ENCODE measurements around the gene NDNF.

The NDNF gene

GRCh38 chr4:121073672-121074381 is 1.5 kb upstream of the NDNF start:
- DNase-seq, result no peak
- in situ Hi-C loops (cut with HindIII; ENCODE audit: low pct_ligation_motif_present, low pct_unique_long_range_greater_than_20kb, low sequenced_read_pairs), result no loop called here

GRCh38 chr4:121073004-121073435 is 685 bp upstream of the NDNF start:
- DNase-seq, result no peak
- in situ Hi-C loops (cut with HindIII; ENCODE audit: low pct_ligation_motif_present, low pct_unique_long_range_greater_than_20kb, low sequenced_read_pairs), result no loop called here

GRCh38 chr4:121071640-121072223 is 603 bp downstream of the NDNF start:
- in situ Hi-C loops (cut with HindIII; ENCODE audit: low pct_ligation_motif_present, low pct_unique_long_range_greater_than_20kb, low sequenced_read_pairs), result no loop called here
- no peak for DNase-seq

GRCh38 chr4:121070696-121071639 is 1.4 kb downstream of the NDNF start:
- DNase-seq, result no peak
- in situ Hi-C loops (cut with HindIII; ENCODE audit: low pct_ligation_motif_present, low pct_unique_long_range_greater_than_20kb, low sequenced_read_pairs), result no loop called here

- no peak for DNase-seq
- in situ Hi-C loops (cut with HindIII; ENCODE audit: low pct_ligation_motif_present, low pct_unique_long_range_greater_than_20kb, low sequenced_read_pairs), result no loop called here
Measured at GRCh38 chr4:121070274-121070673, 2.1 kb downstream of the NDNF start.

- in situ Hi-C loops (cut with HindIII; ENCODE audit: low pct_ligation_motif_present, low pct_unique_long_range_greater_than_20kb, low sequenced_read_pairs), result no loop called here
- DNase-seq, result no peak
Measured at GRCh38 chr4:121069430-121069829, 2.9 kb downstream of the NDNF start.

GRCh38 chr4:121064482-121064881 is 7.9 kb downstream of the NDNF start:
- DNase-seq, result no peak
- in situ Hi-C loops (cut with HindIII; ENCODE audit: low pct_ligation_motif_present, low pct_unique_long_range_greater_than_20kb, low sequenced_read_pairs), result no loop called here

- in situ Hi-C loops (cut with HindIII; ENCODE audit: low pct_ligation_motif_present, low pct_unique_long_range_greater_than_20kb, low sequenced_read_pairs), result no loop called here
- no peak for DNase-seq
Measured at GRCh38 chr4:121062521-121062920, 9.8 kb downstream of the NDNF start.

- DNase-seq, result no peak
- in situ Hi-C loops (cut with HindIII; ENCODE audit: low pct_ligation_motif_present, low pct_unique_long_range_greater_than_20kb, low sequenced_read_pairs), result no loop called here
Measured at GRCh38 chr4:121061861-121062260, 10.5 kb downstream of the NDNF start.

- DNase-seq, result no peak
- in situ Hi-C loops (cut with HindIII; ENCODE audit: low pct_ligation_motif_present, low pct_unique_long_range_greater_than_20kb, low sequenced_read_pairs), result no loop called here
Measured at GRCh38 chr4:121061215-121061614, 11.1 kb downstream of the NDNF start.

GRCh38 chr4:121057466-121057922 is 14.8 kb downstream of the NDNF start:
- in situ Hi-C loops (cut with HindIII; ENCODE audit: low pct_ligation_motif_present, low pct_unique_long_range_greater_than_20kb, low sequenced_read_pairs), result no loop called here
- no peak for DNase-seq

GRCh38 chr4:121056066-121056465 is 16.3 kb downstream of the NDNF start:
- DNase-seq, result no peak
- in situ Hi-C loops (cut with HindIII; ENCODE audit: low pct_ligation_motif_present, low pct_unique_long_range_greater_than_20kb, low sequenced_read_pairs), result no loop called here

GRCh38 chr4:121054373-121054772 is 18.0 kb downstream of the NDNF start:
- DNase-seq, result no peak
- in situ Hi-C loops (cut with HindIII; ENCODE audit: low pct_ligation_motif_present, low pct_unique_long_range_greater_than_20kb, low sequenced_read_pairs), result no loop called here

- in situ Hi-C loops (cut with HindIII; ENCODE audit: low pct_ligation_motif_present, low pct_unique_long_range_greater_than_20kb, low sequenced_read_pairs), result no loop called here
- no peak for DNase-seq
Measured at GRCh38 chr4:121053601-121054143, 18.7 kb downstream of the NDNF start.

GRCh38 chr4:121050300-121050699 is 22.0 kb downstream of the NDNF start:
- DNase-seq, result no peak
- in situ Hi-C loops (cut with HindIII; ENCODE audit: low pct_ligation_motif_present, low pct_unique_long_range_greater_than_20kb, low sequenced_read_pairs), result no loop called here

GRCh38 chr4:121049072-121049599 is 23.2 kb downstream of the NDNF start:
- in situ Hi-C loops (cut with HindIII; ENCODE audit: low pct_ligation_motif_present, low pct_unique_long_range_greater_than_20kb, low sequenced_read_pairs), result no loop called here
- DNase-seq, result no peak

GRCh38 chr4:121048165-121048564 is 24.2 kb downstream of the NDNF start:
- DNase-seq, result no peak
- in situ Hi-C loops (cut with HindIII; ENCODE audit: low pct_ligation_motif_present, low pct_unique_long_range_greater_than_20kb, low sequenced_read_pairs), result no loop called here

- DNase-seq, result no peak
- in situ Hi-C loops (cut with HindIII; ENCODE audit: low pct_ligation_motif_present, low pct_unique_long_range_greater_than_20kb, low sequenced_read_pairs), result no loop called here
Measured at GRCh38 chr4:121041307-121042090, 30.8 kb downstream of the NDNF start.

All from ACHN (cell line).